ENCODE results near the gene UTP4. TPM values are rescaled to one million over a fixed set of nuclear protein-coding genes. Genes with fewer than 3 reads are reported as not detected.

UTP4 gene
- polyA plus RNA-seq, 1 donor from 2014 or later, result 18.5 TPM

GRCh38 chr16:69180011-69180338, 47.5 kb downstream of the UTP4 start:
- Histone ChIP-seq H3K27me3 (ENCODE audit: insufficient read depth, low read depth, low read length) (no peaks in the 10 kb centered on the region), H3K9ac (ENCODE audit: low read length) (no peak overlapping the region), H2AFZ (ENCODE audit: low read depth, low read length) (no peak overlapping the region), H4K20me1 (ENCODE audit: insufficient read depth) (no peaks in the 10 kb centered on the region), H3K36me3 (ENCODE audit: insufficient read depth, low read length) (no peaks in the 10 kb centered on the region), H3K27ac (ENCODE audit: low read length) (no peak overlapping the region), H3K4me3 (ENCODE audit: low read length) (no peak overlapping the region), H3K79me2 (replicated peaks; ENCODE audit: insufficient read depth, low read length) (no peaks in the 10 kb centered on the region), H3K4me2 (ENCODE audit: low read length) (no peak overlapping the region), H3K9me2 (ENCODE audit: insufficient read depth, low read length) (no peaks in the 10 kb centered on the region), H3K9me3 (ENCODE audit: low read length) (no peaks in the 10 kb centered on the region), H3F3A (ENCODE audit: insufficient read depth, low read length, poor library complexity, severe bottlenecking) (no peaks in the 10 kb centered on the region)
- TF ChIP-seq RAD21 (conservative IDR thresholded peaks at IDR 0.05) (no peak), TAF1 (IDR thresholded peaks at IDR 0.05; ENCODE audit: low read depth) (no peak), REST (IDR thresholded peaks at IDR 0.05; ENCODE audit: borderline replicate concordance) (no peak), SMC3 (conservative IDR thresholded peaks at IDR 0.05; ENCODE audit: poor library complexity) (no peak), EZH2 (IDR thresholded peaks at IDR 0.05; ENCODE audit: borderline replicate concordance, insufficient read depth, low read length, poor library complexity, severe bottlenecking) (no peak), POLR2AphosphoS5 (IDR thresholded peaks at IDR 0.05) (no peak), CTCF (IDR thresholded peaks at IDR 0.05; ENCODE audit: poor library complexity, severe bottlenecking) (no peak)

- TF ChIP-seq SMC3 (conservative IDR thresholded peaks at IDR 0.05; ENCODE audit: poor library complexity) (no peak), CTCF (IDR thresholded peaks at IDR 0.05; ENCODE audit: poor library complexity, severe bottlenecking) (no peak), EZH2 (IDR thresholded peaks at IDR 0.05; ENCODE audit: borderline replicate concordance, insufficient read depth, low read length, poor library complexity, severe bottlenecking) (no peak), REST (IDR thresholded peaks at IDR 0.05; ENCODE audit: borderline replicate concordance) (no peak), EP300 (conservative IDR thresholded peaks at IDR 0.05; ENCODE audit: poor library complexity, severe bottlenecking) (no peak), MXI1 (conservative IDR thresholded peaks at IDR 0.05; ENCODE audit: poor library complexity, severe bottlenecking) (no peak), RAD21 (conservative IDR thresholded peaks at IDR 0.05) (no peak), TAF1 (IDR thresholded peaks at IDR 0.05; ENCODE audit: low read depth) (no peak), POLR2AphosphoS5 (IDR thresholded peaks at IDR 0.05) (no peak)
- Histone ChIP-seq H3F3A (ENCODE audit: insufficient read depth, low read length, poor library complexity, severe bottlenecking) (peaks cover under 1% of the 10 kb centered on the region), H3K79me2 (replicated peaks; ENCODE audit: insufficient read depth, low read length) (no peaks in the 10 kb centered on the region), H3K27me3 (ENCODE audit: insufficient read depth, low read depth, low read length) (no peaks in the 10 kb centered on the region), H3K27ac (ENCODE audit: low read length) (no peak overlapping the region), H3K9me3 (ENCODE audit: low read length) (no peaks in the 10 kb centered on the region), H4K20me1 (ENCODE audit: insufficient read depth) (no peaks in the 10 kb centered on the region), H3K36me3 (ENCODE audit: insufficient read depth, low read length) (no peaks in the 10 kb centered on the region), H2AFZ (ENCODE audit: low read depth, low read length) (no peak overlapping the region), H3K9ac (ENCODE audit: low read length) (no peak overlapping the region), H3K4me2 (ENCODE audit: low read length) (no peak overlapping the region), H3K9me2 (ENCODE audit: insufficient read depth, low read length) (no peaks in the 10 kb centered on the region), H3K4me3 (ENCODE audit: low read length) (no peak overlapping the region)
Measured at GRCh38 chr16:69182730-69183416, 50.4 kb downstream of the UTP4 start.
